A673 (cell line): ENCODE measurements around the gene UTS2R.

Experiments used
- CTCF ChIP-seq: fragments of 300-800, 200-600 bp; sonication (generic); conservative IDR thresholded peaks from 2 replicates; pipeline ENCODE4 v1.5.1; 2017; ENCODE audit warnings: low read depth, mild to moderate bottlenecking, antibody characterized with exemption, low read length, moderate library complexity, mixed read lengths
- EZH2 ChIP-seq: fragments of 200-600 bp; sonication (generic); IDR thresholded peaks from 2 replicates; pipeline ENCODE4 v1.6.1; 2017; ENCODE audit warnings: borderline replicate concordance, low read depth, mild to moderate bottlenecking, mixed read lengths, antibody characterized with exemption, low read length; ENCODE audit not compliant: poor library complexity, severe bottlenecking

GRCh38 chr17:82390015-82390859, 18.7 kb downstream of the UTS2R start:
- TF ChIP-seq CTCF, result no peak
- TF ChIP-seq EZH2, result no peak
